KMS-11 (cell line): ENCODE data around the gene DNAJC18.

Experiments
- H2AFZ ChIP-seq: fragments of 200-600 bp; sonication (generic); 2 replicates; pipeline ENCODE4 v1.6.1; 2016; ENCODE audit warnings: antibody characterized with exemption, mixed run types, low read depth
- H3K27ac ChIP-seq: fragments of 200-600 bp; sonication (generic); 2 replicates; pipeline ENCODE4 v1.6.1; 2016; ENCODE audit warnings: mild to moderate bottlenecking, mixed run types
- H3K27me3 ChIP-seq: fragments of 200-600 bp; sonication (generic); 2 replicates; pipeline ENCODE4 v1.6.1; 2017; ENCODE audit warnings: mild to moderate bottlenecking, low read depth, mixed run types, moderate library complexity; ENCODE audit not compliant: insufficient read depth
- H3K36me3 ChIP-seq: fragments of 200-600 bp; sonication (generic); 2 replicates; pipeline ENCODE4 v1.6.1; 2017; ENCODE audit warnings: mild to moderate bottlenecking, mixed run types; ENCODE audit not compliant: insufficient read depth
- H3K4me1 ChIP-seq: fragments of 200-600 bp; sonication (generic); 2 replicates; pipeline ENCODE4 v1.6.1; 2016; ENCODE audit warnings: mild to moderate bottlenecking, low read depth, mixed run types; ENCODE audit not compliant: poor library complexity, severe bottlenecking
- H3K4me2 ChIP-seq: fragments of 200-600 bp; sonication (generic); 2 replicates; pipeline ENCODE4 v1.7.0; 2016; ENCODE audit warnings: mild to moderate bottlenecking, mixed run types
- H3K4me3 ChIP-seq: fragments of 200-600 bp; sonication (generic); IDR thresholded peaks from 2 replicates; pipeline ENCODE4 v1.6.1; 2017; ENCODE audit warnings: low read depth, low read length, mixed read lengths; ENCODE audit not compliant: insufficient read depth
- H3K79me2 ChIP-seq: fragments of 200-600 bp; sonication (generic); 2 replicates; pipeline ENCODE4 v1.6.1; 2016; ENCODE audit warnings: low read depth, mixed run types; ENCODE audit not compliant: insufficient read depth
- H3K9ac ChIP-seq: fragments of 200-600 bp; sonication (generic); 2 replicates; pipeline ENCODE4 v1.6.1; 2016; ENCODE audit warnings: mild to moderate bottlenecking, mixed run types
- H4K20me1 ChIP-seq: fragments of 200-600 bp; sonication (generic); 2 replicates; pipeline ENCODE4 v1.6.1; 2016; ENCODE audit warnings: mild to moderate bottlenecking, mixed run types; ENCODE audit not compliant: insufficient read depth
- CTCF ChIP-seq: fragments of 200-600 bp; sonication (generic); conservative IDR thresholded peaks from 2 replicates; pipeline ENCODE4 v1.6.1; 2017; ENCODE audit warnings: low read depth, mild to moderate bottlenecking, antibody characterized with exemption, low read length, moderate library complexity, mixed read lengths

DNAJC18 gene

DNA sequence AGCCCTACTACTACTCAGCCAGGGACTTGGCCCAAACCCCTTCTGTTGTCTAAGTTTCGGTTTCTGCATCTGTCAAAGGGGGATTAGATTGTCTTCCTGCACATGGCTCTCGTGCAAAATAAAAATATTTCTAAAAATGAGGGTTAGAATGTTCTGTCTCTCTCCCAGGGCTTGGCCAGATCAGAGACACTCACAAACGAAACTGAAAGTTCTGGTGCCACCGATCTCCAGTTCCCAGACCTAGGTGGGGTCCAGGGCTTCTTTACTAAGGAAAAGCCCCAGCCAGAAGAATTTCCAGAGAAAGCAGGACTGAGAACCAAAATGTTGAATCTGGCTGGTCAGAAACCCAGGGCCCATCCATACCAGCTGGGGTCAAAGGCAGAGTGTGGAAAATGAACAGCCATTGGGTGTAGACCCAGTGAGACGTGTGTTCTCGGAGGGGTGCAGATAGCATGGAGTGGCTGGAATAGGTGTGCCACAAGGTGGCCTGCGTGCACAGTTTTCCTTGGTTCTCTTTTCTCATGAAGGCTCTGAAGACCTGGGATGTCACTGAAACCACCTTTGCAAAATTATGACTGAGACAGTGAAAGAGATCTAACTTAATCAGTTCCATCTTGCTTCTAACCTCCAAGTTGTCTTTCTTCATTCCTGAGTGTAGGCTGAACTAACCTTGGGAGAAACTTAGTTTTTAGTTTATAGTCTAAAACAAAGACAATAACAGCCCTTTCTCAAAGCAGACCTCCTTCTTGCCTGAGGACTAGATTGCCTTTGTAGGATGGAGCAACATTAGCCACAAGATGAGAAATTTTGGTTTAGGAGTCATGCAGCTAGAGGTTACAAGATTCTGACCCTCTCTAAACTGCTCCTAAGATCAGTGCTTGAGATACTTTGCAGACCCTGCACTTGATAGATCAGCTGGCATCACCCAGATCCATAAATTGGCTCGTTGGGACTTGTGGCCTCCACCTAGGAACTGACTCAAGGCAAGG is 54.0 kb downstream of the DNAJC18 start:
- peaks cover 35% of the 10 kb centered on the region for H3K79me2 ChIP-seq
- no peak overlapping the region for H2AFZ ChIP-seq
- peak overlapping the region; percentile 87 for H3K4me2 ChIP-seq
- H4K20me1 ChIP-seq = no peaks in the 10 kb centered on the region
- H3K9ac ChIP-seq = peak overlapping the region; percentile 10; the same call in 1 of the 2 replicates
- TF ChIP-seq CTCF = 0 out of 2 replicates have a peak, but pooled peaks have one; percentile 19
- H3K36me3 ChIP-seq = no peaks in the 10 kb centered on the region
- no peaks in the 10 kb centered on the region for H3K27me3 ChIP-seq
- peak overlapping the region; percentile 66 for H3K27ac ChIP-seq
- H3K4me1 ChIP-seq = peaks cover 57% of the 10 kb centered on the region
- no peak overlapping the region for H3K4me3 ChIP-seq

GRCh38 chr5:139384591-139385051 is 54.7 kb downstream of the DNAJC18 start:
- TF ChIP-seq CTCF = no peak
- H3K27ac ChIP-seq = peak overlapping the region; percentile 66
- H3K27me3 ChIP-seq = no peaks in the 10 kb centered on the region
- H4K20me1 ChIP-seq = no peaks in the 10 kb centered on the region
- H3K79me2 ChIP-seq = peaks cover 30% of the 10 kb centered on the region
- peaks cover 52% of the 10 kb centered on the region for H3K4me1 ChIP-seq
- peak overlapping the region; percentile 87 for H3K4me2 ChIP-seq
- H2AFZ ChIP-seq = no peak overlapping the region
- H3K36me3 ChIP-seq = no peaks in the 10 kb centered on the region
- H3K9ac ChIP-seq = peak overlapping the region; percentile 10; the same call in 1 of the 2 replicates
- H3K4me3 ChIP-seq = no peak overlapping the region

DNA sequence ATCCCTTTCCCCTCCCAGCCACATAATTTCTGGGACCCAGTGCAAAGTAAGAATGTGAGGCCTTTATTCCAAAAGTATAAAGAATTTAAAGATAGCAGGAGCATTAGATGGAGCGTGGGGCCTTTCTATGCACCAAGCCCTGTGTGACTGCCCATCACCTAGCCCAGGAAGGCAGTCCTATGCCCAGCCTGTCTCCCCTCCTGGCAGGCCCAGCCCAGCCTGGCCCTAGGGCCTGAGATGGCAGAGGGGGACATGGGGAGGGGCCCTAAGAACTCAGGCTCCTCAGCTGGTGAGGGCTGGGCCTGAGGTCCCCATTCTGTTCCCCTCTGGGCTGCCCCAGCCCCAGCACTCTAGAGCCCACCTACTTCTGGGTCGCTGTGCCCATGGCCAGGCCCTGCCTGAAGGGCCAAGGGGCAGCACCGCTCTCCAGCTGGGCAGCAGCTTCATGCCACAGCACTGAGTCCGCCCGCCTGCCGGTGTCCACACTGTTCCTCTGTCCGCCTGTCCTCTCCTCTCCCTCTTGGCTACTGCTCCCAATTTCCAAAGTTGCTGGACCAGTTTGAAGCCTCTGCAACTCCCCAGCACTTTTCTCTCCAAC is 55.2 kb downstream of the DNAJC18 start:
- no peaks in the 10 kb centered on the region for H4K20me1 ChIP-seq
- H3K4me3 ChIP-seq = no peak overlapping the region
- H3K79me2 ChIP-seq = peaks cover 25% of the 10 kb centered on the region
- no peak overlapping the region for H3K4me2 ChIP-seq
- H3K27ac ChIP-seq = peak overlapping the region; percentile 66; the same call in 1 of the 2 replicates
- no peak overlapping the region for H2AFZ ChIP-seq
- peaks cover 52% of the 10 kb centered on the region for H3K4me1 ChIP-seq
- no peak for TF ChIP-seq CTCF
- H3K27me3 ChIP-seq = no peaks in the 10 kb centered on the region
- no peak overlapping the region for H3K9ac ChIP-seq
- H3K36me3 ChIP-seq = no peaks in the 10 kb centered on the region

DNA sequence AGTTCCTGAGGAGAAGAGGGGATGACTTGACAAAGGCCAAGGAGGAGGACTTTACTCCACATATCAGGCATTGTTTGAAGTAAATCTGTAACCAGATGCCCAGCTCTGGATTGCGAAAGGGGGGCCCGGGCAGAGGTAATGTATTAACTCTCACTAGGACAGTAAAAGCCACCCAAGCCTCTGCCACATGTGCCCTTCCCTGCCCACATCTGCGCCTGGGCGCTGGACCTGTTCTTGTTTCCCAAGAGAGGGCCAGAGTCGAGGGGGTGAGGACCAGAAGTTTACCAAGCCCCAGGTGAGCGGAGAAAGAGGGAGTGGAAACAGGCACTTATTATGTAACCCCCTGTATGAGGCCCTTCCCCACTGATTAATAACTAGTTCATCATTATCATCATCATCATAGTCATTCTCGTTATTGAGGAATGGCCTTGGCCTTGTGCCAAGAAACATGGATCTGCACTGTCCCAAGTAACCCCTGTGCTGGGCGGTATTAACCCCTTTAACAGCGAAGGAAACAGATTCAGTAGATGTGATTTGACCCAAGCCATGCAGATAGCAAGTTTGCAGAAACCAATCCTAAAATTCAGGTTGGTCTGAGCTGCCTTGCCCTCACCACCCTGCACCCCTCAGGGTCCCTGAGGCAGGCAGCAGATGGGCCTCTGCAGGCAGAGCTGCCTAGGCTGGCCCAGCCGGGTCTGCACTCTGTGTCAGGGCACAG is 55.9 kb downstream of the DNAJC18 start, which contains the start of gene SLC23A1:
Gene SLC23A1, minus strand, starts transcription at position 23 of the 718 bp plus-strand sequence. CDS start 44 bp downstream, outside the sequence.
- Histone ChIP-seq H3K27me3 (no peaks in the 10 kb centered on the region), H3K4me1 (peaks cover 52% of the 10 kb centered on the region), H3K9ac (no peak within 1 kb of the TSS), H3K79me2 (peaks cover 18% of the 10 kb centered on the region), H3K36me3 (no peaks in the 10 kb centered on the region), H3K27ac (no peak within 1 kb of the TSS; the same call in 1 of the 2 replicates), H4K20me1 (no peaks in the 10 kb centered on the region), H2AFZ (no peak within 1 kb of the TSS), H3K4me3 (no peak within 1 kb of the TSS), H3K4me2 (no peak within 1 kb of the TSS)
- no peak for TF ChIP-seq CTCF
